ENCODE measurements around the gene PYY.
"Not testable (repeated sequence)": the region's sequence is repeated elsewhere in the genome, so short reads cannot be mapped to it uniquely, and the experiment has no call there.

PYY gene

DNA sequence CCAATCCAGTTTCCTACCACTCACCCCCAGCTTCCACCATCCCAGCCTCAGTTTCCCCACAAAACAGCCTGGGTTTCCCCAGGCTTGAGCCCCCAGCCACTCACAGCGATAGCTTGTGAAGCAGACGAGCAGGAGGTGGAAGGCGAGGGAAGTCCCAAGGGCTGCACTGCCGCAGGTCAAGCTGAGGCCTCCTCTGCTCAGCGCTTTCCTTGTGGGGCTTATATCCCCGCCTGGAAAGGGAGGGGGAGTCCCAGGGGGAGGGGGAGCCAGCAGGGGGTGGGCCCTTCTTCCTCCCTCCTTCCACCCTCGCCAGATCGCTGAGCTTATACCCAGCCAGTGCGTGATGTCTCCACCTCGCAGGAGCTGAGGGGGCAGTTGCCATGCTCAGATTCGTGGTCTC is at the start of gene PYY:
Gene PYY, minus strand, starts transcription at position 195 of the 400 bp plus-strand sequence. CDS start 457 bp downstream, outside the sequence.
- no peak for DNase-seq

DNA sequence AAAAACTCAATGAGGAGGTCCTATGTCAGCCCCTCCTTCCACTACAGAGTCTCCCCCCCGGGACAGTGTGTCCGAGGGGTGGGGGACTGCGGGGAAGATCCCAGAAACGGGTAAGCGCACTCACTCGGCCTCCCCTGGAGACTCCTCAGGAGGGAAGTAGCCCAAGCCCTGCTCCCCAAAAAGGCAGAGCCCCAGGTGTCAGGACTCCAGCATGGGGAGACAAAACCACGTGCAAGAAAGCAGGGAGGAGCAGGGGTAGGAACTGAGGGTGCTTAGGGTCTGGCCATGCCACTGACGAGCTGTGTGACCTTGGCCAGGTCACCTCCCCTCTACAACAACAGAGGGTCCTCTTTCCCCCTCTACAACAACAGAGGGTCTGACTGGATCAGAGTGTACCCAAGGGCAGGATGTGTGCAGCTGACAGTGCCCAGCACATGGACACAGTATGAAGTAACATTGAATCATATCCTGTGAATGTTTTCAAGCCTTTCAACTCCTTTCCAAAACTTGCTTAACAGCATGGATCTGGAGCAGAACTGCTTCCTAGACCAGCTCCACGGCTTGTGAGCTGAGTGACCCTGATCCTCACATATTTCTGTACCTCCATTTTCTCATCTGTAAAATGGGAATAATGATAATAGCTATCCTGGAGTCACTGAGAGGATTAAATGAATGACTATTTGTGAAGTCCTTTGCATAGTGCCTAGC is 48.6 kb upstream of the PYY start:
- no peak for DNase-seq

DNA sequence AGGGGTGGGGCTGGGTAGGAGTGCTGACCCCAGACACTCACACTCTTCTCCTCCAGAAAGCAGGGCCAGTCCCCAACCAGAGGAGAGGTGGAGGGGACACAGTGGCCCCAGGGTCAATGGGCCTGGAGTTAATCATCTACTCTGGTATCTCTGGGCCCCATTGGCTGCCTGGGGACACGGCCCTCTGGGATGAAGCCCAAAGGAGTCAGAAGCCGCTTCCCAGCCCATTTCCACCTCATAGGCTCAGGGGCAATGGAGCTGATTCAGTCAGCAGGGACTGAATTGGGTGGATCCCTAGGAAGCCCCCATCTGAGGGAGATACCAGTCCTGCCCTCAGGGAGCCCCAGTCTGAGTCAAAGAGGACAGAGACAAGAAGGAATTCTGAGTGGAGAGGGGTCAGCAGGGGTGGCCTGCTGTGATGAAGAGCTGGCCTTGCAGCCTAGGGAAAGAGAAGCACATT is 47.8 kb upstream of the PYY start:
- DNase-seq, result no peak

DNA sequence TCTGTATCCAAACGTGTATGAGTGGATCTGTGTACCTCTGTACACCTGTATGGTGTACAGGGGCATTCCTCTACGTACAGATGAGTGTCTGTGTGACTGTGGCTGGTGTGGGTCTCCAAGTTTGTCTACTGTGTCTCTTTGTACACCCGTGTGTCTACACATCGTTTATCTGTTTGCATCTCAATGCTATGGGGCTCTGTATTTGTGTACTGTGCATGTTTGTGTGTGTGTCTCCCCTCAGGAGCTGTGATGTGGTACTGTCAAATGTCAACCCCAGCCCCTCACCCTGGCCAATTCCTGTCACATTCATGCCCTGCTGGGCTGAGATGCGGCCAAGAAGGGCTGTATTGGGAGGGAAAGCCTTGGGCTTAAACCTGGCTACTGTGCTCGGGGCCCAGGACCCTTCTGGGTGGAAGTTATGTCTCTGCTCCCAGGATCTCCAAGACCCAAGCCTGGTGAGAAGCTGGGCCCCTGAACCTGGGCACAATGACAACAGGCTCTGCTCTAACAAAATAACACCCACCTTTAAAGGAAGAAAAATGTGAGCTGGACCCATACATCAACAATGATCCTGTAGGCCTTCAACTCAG is 47.2 kb upstream of the PYY start:
- DNase-seq, result no peak

DNA sequence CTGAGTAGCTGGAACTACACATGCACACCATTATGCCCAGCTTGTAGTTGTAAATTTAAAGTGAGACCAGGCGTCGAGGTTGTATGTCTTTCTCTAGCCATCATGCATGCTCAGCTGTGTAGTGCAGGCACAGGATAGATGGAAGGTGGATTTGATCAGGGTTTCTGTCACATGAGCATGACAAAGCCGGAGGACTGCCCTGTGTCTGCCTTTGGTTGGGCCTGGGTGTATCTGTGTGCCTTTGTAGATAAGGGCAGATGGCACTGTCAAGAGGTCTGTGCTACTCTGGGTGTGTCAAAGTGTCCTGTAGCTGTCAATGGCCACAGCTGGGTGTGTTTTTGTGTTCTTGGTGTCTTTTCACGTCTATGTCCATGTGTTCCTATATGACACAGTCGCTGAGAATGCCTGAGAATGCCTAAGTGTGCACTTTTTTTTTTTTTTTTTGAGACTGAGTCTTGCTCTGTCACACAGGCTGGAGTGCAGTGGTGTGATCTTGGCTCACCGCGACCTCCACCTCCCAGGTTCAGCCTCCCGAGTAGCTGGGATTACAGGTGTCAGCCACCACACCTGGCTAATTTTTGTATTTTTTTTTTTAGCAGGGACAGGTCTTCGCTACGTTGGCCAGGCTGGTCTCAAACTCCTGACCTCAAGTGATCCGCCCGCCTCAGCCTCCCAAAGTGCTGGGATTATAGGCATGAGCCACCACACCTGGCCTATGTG is 46.6 kb upstream of the PYY start:
- DNase-seq, result no peak

DNA sequence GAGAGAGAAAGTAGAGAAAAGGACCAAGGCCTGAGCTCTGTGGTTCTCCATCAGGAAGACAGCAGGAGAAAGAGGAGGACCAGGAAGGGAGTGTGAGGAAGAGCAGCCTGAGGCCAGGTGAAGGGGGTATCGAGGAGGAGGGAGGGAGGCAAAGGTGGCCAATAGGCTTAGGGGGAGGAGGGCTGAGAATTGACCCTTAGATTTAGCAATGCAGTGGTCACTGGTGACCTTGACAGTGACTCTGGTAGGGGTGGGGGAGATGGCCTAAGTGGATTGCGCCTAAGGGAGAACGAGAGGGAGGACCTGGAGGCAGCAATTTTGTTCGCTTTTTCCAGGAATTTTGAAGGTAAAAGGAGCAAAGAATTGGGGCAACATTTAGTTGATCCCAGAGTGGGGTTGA is 45.3 kb upstream of the PYY start:
- no peak for DNase-seq

DNA sequence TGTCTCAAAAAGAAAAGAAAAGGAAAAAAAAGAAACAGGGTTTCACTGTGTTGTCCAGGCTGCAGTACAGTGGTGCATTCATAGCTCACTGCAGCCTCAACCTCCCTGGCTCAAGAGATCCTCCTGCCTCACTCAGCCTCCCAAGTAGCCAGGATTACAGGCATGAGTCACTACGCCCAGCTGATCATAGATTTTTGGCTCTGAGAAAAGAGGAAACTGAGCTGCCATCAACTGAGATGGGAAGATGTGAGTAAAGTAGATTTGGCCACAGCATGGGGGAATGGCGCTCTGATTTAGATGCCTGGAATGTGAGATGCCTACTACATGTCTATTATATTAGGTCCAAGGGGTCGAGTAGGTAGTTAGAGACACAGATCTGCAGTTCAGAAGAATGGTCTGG is 44.8 kb upstream of the PYY start:
- DNase-seq, result no peak

DNA sequence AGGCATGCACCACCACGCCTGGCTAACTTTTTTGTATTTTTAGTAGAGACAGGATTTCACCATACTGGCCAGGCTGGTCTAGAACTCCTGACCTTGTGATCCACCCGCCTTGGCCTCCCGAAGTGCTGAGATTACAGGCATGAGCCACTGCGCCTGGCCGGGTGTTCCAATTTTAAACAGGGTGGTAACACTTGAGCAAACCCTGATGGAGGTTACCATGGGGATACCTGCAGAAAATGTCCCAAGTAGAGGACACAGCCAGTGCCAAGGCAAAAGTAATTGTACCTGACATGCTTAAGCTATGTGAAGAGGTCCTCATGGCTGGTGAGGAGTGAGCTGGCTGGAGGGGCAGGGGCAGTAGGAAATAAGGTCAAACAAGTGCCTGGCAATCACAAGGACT is 43.4 kb upstream of the PYY start:
- DNase-seq, result not testable (repeated sequence)

DNA sequence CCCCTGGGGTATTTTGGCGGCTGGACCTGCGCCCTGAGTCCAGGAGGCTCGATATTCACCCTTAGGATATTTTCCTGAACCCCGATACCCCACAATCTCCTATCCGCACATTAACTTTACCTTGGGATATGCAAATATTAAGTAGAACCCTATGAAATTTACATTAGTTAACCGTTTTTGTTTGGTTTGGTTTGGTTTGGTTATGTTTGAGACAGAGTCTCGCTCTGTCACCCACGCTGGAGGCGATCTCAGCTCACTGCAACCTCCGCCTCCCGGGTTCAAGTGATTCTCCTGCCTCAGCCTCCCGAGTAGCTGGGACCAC is 41.4 kb upstream of the PYY start:
- no peak for DNase-seq

DNA sequence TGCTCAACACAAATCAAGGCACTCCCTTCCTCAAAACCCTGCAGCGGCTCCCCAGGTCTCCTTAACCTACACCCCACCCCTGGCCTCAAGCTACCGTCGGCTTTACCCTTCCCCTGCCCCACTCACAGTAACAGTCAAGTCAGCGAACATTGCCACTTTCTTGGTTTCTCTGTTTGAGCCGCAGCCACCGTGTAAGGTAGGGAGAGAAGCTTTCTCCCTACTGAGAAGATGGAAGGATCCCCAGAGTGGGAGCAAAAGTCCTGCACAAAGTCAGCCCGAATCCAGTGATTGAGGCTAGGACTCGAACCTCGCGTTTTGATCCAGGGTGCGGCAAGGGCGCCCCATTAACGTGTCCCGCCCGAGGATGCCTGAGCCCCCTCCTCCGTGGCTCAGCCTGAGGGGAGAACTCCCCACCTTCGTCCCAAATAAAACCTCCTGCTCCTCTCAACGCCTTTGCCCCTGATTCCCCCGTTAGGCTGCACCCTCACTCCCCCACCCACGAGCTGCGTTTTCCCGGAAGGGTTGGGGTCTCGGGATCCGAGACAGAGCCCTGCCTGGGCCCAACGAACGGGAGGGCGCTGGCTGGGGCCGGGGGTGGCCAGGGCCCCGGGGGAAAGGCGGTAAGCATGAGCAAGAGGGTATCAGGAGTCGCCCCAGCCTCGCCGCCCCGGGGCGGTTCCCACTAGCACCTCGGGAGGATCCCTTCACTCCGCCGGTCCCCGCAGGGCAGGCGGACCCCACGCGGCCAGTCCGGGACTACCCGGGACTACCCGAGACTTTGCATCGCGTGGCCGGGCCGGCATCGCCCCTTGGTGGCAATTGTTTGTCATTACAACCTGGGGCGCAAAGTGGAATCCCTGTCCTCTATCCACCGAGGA is 40.8 kb upstream of the PYY start:
- peak; percentile 52 for DNase-seq

DNA sequence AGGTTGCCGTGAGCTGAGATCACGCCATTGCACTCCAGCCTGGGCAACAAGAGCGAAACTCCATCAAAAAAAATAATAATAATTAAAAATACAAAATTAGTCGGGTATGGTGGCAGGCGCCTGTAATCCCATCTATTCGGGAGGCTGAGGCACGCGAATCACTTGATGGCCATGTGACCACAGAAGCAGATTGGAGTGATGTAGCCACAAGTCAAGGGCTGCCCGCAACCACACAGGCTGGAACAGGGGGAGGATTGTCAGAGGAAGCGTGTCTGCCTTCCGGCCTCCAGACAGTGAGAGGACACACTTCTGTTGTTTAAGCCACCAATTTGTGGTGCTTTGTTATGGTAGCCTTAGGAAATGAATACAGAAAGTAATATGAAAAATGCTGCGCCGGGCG is 38.9 kb upstream of the PYY start:
- DNase-seq, result no peak

DNA sequence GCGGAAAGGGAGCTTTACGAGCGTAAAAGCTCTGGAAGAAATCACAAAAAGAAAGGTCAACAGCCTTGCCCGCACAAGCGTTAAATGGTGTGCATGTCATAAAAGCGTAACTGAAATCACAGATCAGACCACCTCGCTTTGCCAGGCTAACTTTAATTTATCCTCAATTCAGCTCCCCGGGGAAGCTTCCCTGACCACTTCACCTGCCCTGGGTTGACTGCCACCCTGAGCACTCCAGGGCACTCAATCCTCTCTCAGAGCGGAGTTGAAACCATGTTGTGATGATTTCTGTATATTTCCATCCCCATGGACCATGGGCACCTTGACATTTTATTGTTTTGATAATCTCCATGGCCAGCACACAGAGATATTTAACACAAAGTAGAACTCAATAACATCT is 34.6 kb upstream of the PYY start:
- DNase-seq, result no peak

DNA sequence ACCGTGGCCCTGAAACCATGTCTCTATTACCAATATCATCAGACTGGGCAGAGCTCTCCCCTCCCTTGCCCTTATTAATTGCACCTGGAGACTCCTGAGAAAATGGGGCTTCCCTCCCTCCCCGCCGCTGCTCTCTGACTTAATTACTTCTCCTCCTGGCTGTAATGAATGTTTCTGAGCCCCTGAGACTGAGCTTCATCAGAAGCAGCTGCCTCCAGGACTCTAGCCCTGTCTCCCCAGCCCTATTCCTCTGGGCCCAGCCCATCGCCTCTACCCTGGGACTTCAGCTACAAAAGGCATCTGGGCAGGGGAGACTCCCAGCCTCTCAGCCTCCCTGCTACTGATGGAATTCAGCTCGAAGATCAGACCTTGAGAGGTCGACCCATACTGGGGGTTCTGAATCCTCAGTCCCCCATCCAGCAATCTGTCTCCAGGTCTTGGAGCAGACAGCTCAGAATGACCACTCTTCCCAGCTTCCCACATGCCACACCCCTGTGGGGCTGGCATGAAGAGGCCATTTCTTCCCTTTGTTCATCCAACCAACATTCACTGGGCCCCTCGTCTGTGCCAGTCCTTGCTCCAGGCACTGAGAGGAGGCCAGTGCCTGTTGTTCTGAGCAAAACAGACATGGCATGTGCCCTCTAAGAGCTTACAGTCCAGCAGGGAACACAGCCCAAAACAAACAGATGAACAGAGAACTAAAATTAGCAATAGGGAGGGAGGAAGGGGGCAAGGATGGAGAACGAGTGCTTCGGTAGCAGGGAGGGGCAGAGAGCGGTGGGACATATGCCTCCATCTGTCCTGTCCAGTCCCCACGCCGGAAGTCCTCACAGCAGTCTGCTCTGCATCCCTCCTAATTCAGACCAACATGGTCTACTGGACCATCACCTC is 33.6 kb upstream of the PYY start:
- DNase-seq, result no peak

DNA sequence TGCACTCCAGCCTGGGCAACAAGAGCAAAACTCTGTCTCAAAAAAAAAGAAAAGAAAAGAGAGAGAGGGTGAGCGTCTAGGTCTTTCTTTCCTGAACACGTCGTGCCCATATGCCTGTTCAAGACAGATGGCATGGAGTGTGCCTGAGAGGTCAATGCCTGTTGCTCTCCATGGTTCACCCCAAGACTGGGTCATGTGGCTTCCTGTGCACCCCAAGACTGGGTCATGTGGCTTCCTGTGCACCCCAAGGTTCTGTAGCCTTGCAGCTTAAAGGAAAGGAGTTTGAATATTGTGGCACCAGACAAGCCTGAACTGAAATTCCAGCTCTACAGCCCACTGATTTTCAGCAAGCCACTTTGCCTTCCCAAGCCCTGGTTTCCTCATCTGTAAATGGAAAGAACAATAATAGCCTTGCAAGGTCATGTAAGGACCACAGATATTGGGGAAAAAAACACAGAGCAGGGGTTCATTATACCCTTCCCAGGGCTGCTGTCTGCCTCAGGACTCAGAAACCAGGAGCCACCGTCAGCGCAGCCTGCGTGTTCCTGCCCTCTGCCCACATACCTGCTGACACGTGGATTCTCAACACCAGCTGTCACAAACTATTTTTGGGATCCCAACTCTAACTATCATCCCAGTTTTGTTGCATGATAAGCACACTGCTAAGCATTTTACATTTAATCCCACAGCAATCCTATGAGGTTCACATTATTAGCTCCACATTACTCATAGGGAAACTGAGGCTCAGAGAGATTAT is 32.7 kb upstream of the PYY start:
- DNase-seq, result no peak

DNA sequence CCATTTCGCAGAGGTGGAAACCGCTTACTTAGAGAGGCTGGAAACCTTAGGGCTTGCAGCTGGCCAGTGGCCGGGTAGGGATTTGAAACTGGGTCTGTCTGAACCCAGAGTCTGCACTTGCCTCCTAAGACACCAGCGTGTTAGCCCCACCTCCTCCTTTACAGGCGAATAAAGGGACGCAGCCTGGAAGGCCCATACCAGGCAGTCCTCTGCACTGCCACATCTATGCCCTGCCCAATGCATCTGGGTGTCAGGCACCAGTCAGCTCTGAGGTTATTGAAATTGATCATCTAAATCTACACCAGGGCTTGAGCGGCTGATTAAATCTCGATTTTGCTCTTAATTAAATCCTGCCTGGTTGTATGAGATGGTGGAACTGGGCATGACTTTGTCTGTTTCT is 30.8 kb upstream of the PYY start:
- no peak for DNase-seq

DNA sequence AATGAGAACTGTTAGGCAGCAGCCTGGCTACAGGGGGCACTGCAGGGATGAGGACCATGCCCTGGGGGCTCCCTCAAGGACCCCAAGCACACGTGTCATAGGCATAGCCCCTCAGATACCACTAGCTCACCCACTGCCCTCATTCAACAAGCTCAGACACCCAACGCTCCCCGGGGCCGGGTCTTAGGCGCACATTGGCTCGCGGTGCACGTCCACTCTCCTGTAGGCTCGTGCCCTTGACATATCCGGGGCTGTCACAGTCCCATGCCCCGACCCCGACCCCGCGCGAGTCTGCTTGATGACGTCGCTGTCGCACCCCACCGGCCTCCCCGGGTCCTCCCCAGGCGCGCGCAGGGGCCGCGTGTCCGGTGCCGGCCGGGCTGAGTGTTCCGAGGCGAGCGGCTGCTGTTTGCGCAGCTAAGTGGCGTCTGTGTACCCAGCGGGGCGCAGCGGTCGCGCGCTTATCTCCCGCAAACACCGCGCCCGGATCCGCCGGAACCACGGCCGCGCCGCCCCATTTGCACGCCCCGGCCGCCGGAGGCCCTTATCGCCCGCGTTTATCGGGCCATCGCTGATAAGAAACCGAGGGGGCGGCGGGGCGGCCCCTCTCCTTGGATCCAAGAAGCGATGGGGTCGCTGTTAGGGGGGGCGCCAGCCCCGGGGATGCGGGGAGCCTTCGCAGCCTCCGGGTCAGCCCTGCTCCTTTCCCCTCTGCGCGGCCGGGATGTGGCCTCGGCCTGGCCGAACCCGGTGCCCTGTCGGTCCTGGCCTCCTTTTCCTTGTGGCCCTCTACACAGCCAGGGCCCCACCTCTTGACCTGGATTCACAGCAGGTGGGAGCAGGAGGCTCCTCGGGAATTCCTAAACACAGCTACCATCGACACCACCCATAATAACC is 30.0 kb upstream of the PYY start:
- no peak for DNase-seq

DNA sequence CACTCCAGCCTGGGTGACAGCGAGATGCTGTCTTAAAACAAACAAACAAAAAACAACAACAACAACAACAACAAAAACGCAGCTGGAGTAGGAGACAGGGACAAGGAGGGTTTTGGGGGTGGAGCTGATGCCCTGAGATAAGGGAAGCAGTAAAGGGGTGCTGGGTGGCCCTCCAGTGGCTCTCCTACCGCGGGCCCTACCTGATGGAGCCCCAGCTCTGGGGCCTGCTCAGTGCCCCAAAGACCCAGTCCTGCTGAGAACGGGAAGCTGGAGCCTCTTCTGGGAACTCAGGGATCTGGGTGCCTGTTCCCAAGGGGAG is 29.4 kb upstream of the PYY start:
- no peak for DNase-seq

DNA sequence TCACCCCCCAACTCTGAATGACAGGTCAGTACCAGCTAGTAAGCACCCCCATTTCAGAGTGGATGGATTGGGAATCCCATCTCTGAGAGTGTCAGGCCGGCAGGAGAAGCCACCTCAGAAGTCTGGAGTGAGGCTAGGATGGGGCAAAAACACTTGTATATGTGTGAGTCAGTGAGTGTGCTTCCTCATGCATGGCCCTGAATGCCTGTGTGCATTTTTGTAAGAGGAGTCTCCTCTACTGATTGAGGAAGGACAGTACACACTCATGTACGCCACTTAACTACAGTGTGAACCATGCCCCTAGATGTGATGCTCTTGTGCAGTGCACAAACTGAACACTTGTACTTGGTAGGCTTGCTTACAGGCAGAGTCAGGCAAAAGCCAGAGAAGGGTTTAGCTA is 28.4 kb upstream of the PYY start:
- no peak for DNase-seq

DNA sequence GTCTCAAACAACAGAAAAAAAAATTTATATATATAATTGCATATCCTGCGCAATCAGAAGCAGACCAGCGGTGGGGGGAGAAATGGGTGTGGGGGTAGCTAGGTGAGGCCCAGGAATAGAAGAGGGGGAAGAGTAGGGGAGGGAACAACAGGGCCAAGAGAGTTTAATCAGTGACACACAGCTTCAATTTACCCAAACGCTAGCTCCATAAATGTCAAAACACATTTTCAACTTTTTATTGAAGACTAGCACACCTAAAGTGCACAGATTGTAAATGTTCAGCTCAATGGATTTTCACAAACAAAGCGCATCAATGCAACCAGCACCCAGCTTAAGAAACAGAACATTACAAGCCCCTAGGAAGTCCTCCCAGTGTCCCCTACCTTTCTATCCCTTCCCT is 25.9 kb upstream of the PYY start:
- DNase-seq, result no peak

DNA sequence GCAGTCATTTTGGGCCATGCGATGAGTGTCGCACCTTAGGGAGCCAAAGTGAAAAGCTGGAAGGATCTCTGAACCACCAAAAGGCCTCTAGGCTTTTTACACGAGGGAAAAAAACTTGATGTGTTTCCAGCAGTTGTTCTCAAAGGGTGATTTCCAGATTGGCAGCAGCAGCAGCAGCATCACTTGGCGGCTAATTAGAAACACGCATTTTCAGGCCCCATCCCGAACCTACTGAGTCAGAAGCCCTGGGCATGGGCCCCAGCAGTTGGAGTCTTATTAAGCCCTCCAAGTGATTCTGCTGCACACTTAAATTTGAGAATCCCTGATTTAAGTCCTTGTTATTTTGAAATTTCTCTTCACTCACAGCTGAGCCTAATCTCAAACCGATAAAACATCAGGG is 25.3 kb upstream of the PYY start:
- no peak for DNase-seq

DNA sequence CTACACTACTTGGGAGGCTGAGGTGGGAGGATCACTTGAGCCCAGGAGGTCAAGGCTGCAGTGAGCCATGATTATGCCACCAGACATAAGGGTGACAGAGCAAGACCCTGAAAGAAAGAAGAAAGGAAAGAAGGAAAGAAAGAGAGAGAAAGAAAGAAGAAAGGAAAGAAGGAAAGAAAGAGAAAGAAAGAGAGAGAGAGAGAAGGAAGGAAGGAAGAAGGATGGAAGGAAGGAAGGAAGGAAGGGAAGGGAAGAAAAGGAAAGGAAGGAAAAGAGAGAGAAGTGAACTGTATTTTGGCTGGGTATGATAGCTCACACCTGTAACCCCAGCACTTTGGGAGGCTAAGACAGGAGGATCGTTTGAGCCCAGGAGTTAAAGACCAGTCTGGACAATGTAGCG is 24.3 kb upstream of the PYY start:
- no peak for DNase-seq

Data from CD4-positive, alpha-beta T cell treated with Interleukin-4 for 4 hours (primary cell).